HL-60 (cell line): ENCODE measurements around the gene FOXF2.

Source experiments
- POLR2AphosphoS5 ChIP-seq: IDR thresholded peaks from 2 replicates; pipeline ENCODE4 v1.6.1; 2012; ENCODE audit warnings: low read depth
- TF ChIP-seq, protein P1 (sequence below): IDR thresholded peaks from one replicate; pipeline ENCODE4 v1.5.1; 2011; ENCODE audit warnings: low read length, control low read depth, inconsistent platforms; ENCODE audit not compliant: insufficient read depth

DNA sequence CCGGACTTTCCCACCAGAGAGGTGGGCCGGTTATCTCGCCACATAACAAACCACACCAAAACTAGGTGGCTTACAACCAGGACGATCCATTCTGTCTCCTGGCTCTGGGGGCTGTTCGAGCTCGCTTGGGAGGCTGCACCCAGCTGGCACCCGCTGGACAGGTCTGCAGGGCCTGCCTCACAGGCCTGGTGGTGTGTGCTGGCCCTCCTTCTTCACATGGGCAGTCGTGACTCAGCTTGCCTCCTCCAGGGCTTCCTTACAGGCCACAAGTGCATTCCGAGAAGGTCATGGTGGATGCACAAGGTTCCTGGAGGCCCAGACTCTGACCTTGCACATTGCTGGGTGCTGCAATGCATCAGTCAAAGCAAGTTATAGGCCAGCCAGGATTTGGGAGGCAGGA lies 34.2 kb downstream of the FOXF2 start:
- TF ChIP-seq, protein P1, sequence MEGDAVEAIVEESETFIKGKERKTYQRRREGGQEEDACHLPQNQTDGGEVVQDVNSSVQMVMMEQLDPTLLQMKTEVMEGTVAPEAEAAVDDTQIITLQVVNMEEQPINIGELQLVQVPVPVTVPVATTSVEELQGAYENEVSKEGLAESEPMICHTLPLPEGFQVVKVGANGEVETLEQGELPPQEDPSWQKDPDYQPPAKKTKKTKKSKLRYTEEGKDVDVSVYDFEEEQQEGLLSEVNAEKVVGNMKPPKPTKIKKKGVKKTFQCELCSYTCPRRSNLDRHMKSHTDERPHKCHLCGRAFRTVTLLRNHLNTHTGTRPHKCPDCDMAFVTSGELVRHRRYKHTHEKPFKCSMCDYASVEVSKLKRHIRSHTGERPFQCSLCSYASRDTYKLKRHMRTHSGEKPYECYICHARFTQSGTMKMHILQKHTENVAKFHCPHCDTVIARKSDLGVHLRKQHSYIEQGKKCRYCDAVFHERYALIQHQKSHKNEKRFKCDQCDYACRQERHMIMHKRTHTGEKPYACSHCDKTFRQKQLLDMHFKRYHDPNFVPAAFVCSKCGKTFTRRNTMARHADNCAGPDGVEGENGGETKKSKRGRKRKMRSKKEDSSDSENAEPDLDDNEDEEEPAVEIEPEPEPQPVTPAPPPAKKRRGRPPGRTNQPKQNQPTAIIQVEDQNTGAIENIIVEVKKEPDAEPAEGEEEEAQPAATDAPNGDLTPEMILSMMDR: no peak
- no peak for TF ChIP-seq POLR2AphosphoS5
